ENCODE results near the gene SLC4A8.

- no peak for TF ChIP-seq JUN (IDR thresholded peaks at IDR 0.05; ENCODE audit: borderline replicate concordance, insufficient read depth, insufficient read length, low read depth)
- TF ChIP-seq POLR2AphosphoS5 (IDR thresholded peaks at IDR 0.05; ENCODE audit: insufficient read depth, low read depth, low read length), result no peak
- TF ChIP-seq EZH2 (IDR thresholded peaks at IDR 0.05; ENCODE audit: borderline replicate concordance, low read depth, low read length, severe bottlenecking), result no peak
- no peak for TF ChIP-seq CTCF (IDR thresholded peaks at IDR 0.05; ENCODE audit: extremely low read depth in 1 of 2, insufficient read depth in 1 of 2, low read depth in 1 of 2, low read length in 2 of 2)
- no peak for TF ChIP-seq POLR2A (IDR thresholded peaks at IDR 0.05; ENCODE audit: low read depth, low read length)
- TF ChIP-seq MYC (IDR thresholded peaks at IDR 0.05; ENCODE audit: low read depth, low read length), result no peak
- no peak for TF ChIP-seq MAX (IDR thresholded peaks at IDR 0.05; ENCODE audit: insufficient read depth, insufficient read length)
- no peak for TF ChIP-seq FOS (IDR thresholded peaks at IDR 0.05; ENCODE audit: borderline replicate concordance, insufficient read depth, low read length)
Measured at GRCh38 chr12:51417826-51418225, 6.8 kb upstream of the SLC4A8 start.
